Ascending aorta (tissue), 2 donors: ENCODE data around the gene TUBG2. TPM values are rescaled to one million over a fixed set of nuclear protein-coding genes. Genes with fewer than 3 reads are reported as not detected.

Source experiments
- DNase-seq, 2 donors: peaks; one replicate each; pipeline ENCODE4 v3.0.0-alpha.2; 2019; ENCODE audit warnings: low spot score in 2 of 2
- H3K27ac ChIP-seq, 2 donors: fragments of 200-600 bp; sonication (generic); one replicate each; pipeline ENCODE4 v1.5.1; 2016 to 2017; ENCODE audit warnings: mild to moderate bottlenecking in 1 of 2
- H3K27me3 ChIP-seq: fragments of 200-600 bp; sonication (generic); one replicate; pipeline ENCODE4 v1.5.1; 2017
- H3K36me3 ChIP-seq, 2 donors: fragments of 200-600 bp; sonication (generic); one replicate each; pipeline ENCODE4 v1.5.1; 2016
- H3K4me1 ChIP-seq, 2 donors: fragments of 200-600 bp; sonication (generic); one replicate each; pipeline ENCODE4 v1.5.1; 2016 to 2017; ENCODE audit warnings: mild to moderate bottlenecking in 1 of 2
- H3K4me3 ChIP-seq, 2 donors: fragments of 200-600 bp; sonication (generic); one replicate each; pipeline ENCODE4 v1.5.1; 2016 to 2017; ENCODE audit warnings: mild to moderate bottlenecking in 1 of 2
- H3K9me3 ChIP-seq, 2 donors: fragments of 200-600 bp; sonication (generic); one replicate each; pipeline ENCODE4 v1.5.1; 2016
- CTCF ChIP-seq, 3 experiments: fragments of 200-600 bp in 2 of 3; fragments of 450-650 bp in 1 of 3; sonication (generic) in 2 of 3; IDR thresholded peaks; one replicate each; pipeline ENCODE4 v1.5.1; 2016 to 2019; ENCODE audit warnings: antibody characterized with exemption in 3 of 3, mild to moderate bottlenecking in 1 of 3, moderate library complexity in 1 of 3
- intact Hi-C: fragments of 100-400 bp; cut with DNase I; formaldehyde crosslinking; loops from one replicate; pipeline ENCODE4 v1.15.1; 2023
- total RNA-seq: library from RNA; depleted of rRNA; stranded (reverse); fragments of >200 nt; gene quantifications from one replicate; pipeline ENCODE4 v1.1.0, GENCODE V29; 2016

The TUBG2 gene
- total RNA-seq, 1 donor from 2014 or later = 73.1 TPM

GRCh38 chr17:42681976-42682721 lies 23.1 kb downstream of the TUBG2 start, which contains the start of gene CNTNAP1:
TSS of gene CNTNAP1 (plus strand) at chr17:42682531. CDS start at chr17:42682830, 299 bp downstream.
- H3K27me3 ChIP-seq = no peaks in the 10 kb centered on the region
- intact Hi-C loops = no loop called here
- TF ChIP-seq CTCF (IDR thresholded peaks at IDR 0.05) = no peak
- peak within 1 kb of the TSS; percentile 46 to 66 for H3K4me3 ChIP-seq
- peak in 1 of 2 donors; percentile 85 for DNase-seq
- H3K27ac ChIP-seq = peak within 1 kb of the TSS; percentile 28 to 65
- no peaks in the 10 kb centered on the region for H3K9me3 ChIP-seq
- peaks cover 29 to 44% of the 10 kb centered on the region in 2 donors for H3K4me1 ChIP-seq
- peaks cover 0 to 2% of the 10 kb centered on the region in 2 donors for H3K36me3 ChIP-seq

- DNase-seq = peak in 1 of 2 donors; percentile 76
- H3K36me3 ChIP-seq = peaks cover 0 to 2% of the 10 kb centered on the region in 2 donors
- H3K4me3 ChIP-seq = peak overlapping the region; percentile 46 to 66
- H3K27me3 ChIP-seq = no peaks in the 10 kb centered on the region
- no peaks in the 10 kb centered on the region for H3K9me3 ChIP-seq
- H3K27ac ChIP-seq = peak overlapping the region; percentile 28 to 65
- intact Hi-C loops = no loop called here
- TF ChIP-seq CTCF (IDR thresholded peaks at IDR 0.05) = no peak
- H3K4me1 ChIP-seq = peaks cover 29 to 41% of the 10 kb centered on the region in 2 donors
Observed at GRCh38 chr17:42682722-42683403, 23.8 kb downstream of the TUBG2 start.

- TF ChIP-seq CTCF (IDR thresholded peaks at IDR 0.05) = no peak
- Histone ChIP-seq H3K27ac (peak overlapping the region in 1 of 2 donors; percentile 65), H3K4me3 (peak overlapping the region in 1 of 2 donors; percentile 66), H3K4me1 (peaks cover 29 to 40% of the 10 kb centered on the region in 2 donors), H3K9me3 (no peaks in the 10 kb centered on the region), H3K27me3 (no peaks in the 10 kb centered on the region), H3K36me3 (peaks cover 0 to 2% of the 10 kb centered on the region in 2 donors)
- intact Hi-C loops = no loop called here
- no peak for DNase-seq
Observed at GRCh38 chr17:42683407-42684034, 24.4 kb downstream of the TUBG2 start.

- H3K36me3 ChIP-seq = peaks cover 0 to 4% of the 10 kb centered on the region in 2 donors
Observed at GRCh38 chr17:42684929-42685556, 26.0 kb downstream of the TUBG2 start.

More at GRCh38 chr17:42684929-42685556, 26.0 kb downstream of the TUBG2 start:
- Histone ChIP-seq H3K27me3 (no peaks in the 10 kb centered on the region), H3K9me3 (no peaks in the 10 kb centered on the region), H3K4me3 (no peak overlapping the region), H3K4me1 (peaks cover 17 to 25% of the 10 kb centered on the region in 2 donors), H3K27ac (no peak overlapping the region)
- TF ChIP-seq CTCF (IDR thresholded peaks at IDR 0.05) = no peak
- intact Hi-C loops = no loop called here
- DNase-seq = no peak
